ENCODE results near the gene GHRL.
"Not testable (repeated sequence)": the region's sequence is repeated elsewhere in the genome, so short reads cannot be mapped to it uniquely, and the experiment has no call there.

GHRL gene

GRCh38 chr3:10273702-10274305, 18.9 kb downstream of the GHRL start:
- no peak for DNase-seq (ENCODE audit: low read depth)

- DNase-seq (ENCODE audit: low read depth) = no peak
Observed at GRCh38 chr3:10272977-10273376, 19.8 kb downstream of the GHRL start.

GRCh38 chr3:10272476-10272875, 20.3 kb downstream of the GHRL start:
- not testable (repeated sequence) for DNase-seq (ENCODE audit: low read depth)

GRCh38 chr3:10269443-10269842, 23.3 kb downstream of the GHRL start:
- no peak for DNase-seq (ENCODE audit: low read depth)

GRCh38 chr3:10268930-10269329, 23.8 kb downstream of the GHRL start:
- DNase-seq (ENCODE audit: low read depth) = no peak

- no peak for DNase-seq (ENCODE audit: low read depth)
Observed at GRCh38 chr3:10268116-10268515, 24.6 kb downstream of the GHRL start.

GRCh38 chr3:10266936-10267335, 25.8 kb downstream of the GHRL start:
- not testable (repeated sequence) for DNase-seq (ENCODE audit: low read depth)

- no peak for DNase-seq (ENCODE audit: low read depth)
Observed at GRCh38 chr3:10265833-10266232, 26.9 kb downstream of the GHRL start.

GRCh38 chr3:10263646-10264363, 28.9 kb downstream of the GHRL start:
- DNase-seq (ENCODE audit: low read depth) = peak; percentile 60

- DNase-seq (ENCODE audit: low read depth) = no peak
Observed at GRCh38 chr3:10262027-10262426, 30.7 kb downstream of the GHRL start.

- no peak for DNase-seq (ENCODE audit: low read depth)
Observed at GRCh38 chr3:10260211-10260701, 32.5 kb downstream of the GHRL start.

GRCh38 chr3:10259798-10260197, 32.9 kb downstream of the GHRL start:
- no peak for DNase-seq (ENCODE audit: low read depth)

- no peak for DNase-seq (ENCODE audit: low read depth)
Observed at GRCh38 chr3:10259036-10259435, 33.7 kb downstream of the GHRL start.

GRCh38 chr3:10255835-10256234, 36.9 kb downstream of the GHRL start:
- no peak for DNase-seq (ENCODE audit: low read depth)

GRCh38 chr3:10253731-10254130, 39.0 kb downstream of the GHRL start:
- DNase-seq (ENCODE audit: low read depth) = no peak

GRCh38 chr3:10251006-10251405, 41.7 kb downstream of the GHRL start:
- no peak for DNase-seq (ENCODE audit: low read depth)

- no peak for DNase-seq (ENCODE audit: low read depth)
Observed at GRCh38 chr3:10249833-10250232, 42.9 kb downstream of the GHRL start.

GRCh38 chr3:10248984-10249748, 43.6 kb downstream of the GHRL start:
- DNase-seq (ENCODE audit: low read depth) = peak; percentile 66

- peak; percentile 93 for DNase-seq (ENCODE audit: low read depth)
Observed at GRCh38 chr3:10248184-10248983, 44.4 kb downstream of the GHRL start, which contains the start of gene TATDN2. TSS of gene TATDN2 (plus strand) at chr3:10248459. CDS start at chr3:10249201, 742 bp downstream.

GRCh38 chr3:10247679-10248183, 45.0 kb downstream of the GHRL start:
- no peak for DNase-seq (ENCODE audit: low read depth)

- DNase-seq (ENCODE audit: low read depth) = no peak
Observed at GRCh38 chr3:10245081-10245712, 47.5 kb downstream of the GHRL start.

All from activated T-cell treated with anti-CD3 and anti-CD28 coated beads for 48 hours (primary cell).